ENCODE data around the gene ZNF503.
"Not testable (repeated sequence)": the region's sequence is repeated elsewhere in the genome, so short reads cannot be mapped to it uniquely, and the experiment has no call there.

The ZNF503 gene

DNA sequence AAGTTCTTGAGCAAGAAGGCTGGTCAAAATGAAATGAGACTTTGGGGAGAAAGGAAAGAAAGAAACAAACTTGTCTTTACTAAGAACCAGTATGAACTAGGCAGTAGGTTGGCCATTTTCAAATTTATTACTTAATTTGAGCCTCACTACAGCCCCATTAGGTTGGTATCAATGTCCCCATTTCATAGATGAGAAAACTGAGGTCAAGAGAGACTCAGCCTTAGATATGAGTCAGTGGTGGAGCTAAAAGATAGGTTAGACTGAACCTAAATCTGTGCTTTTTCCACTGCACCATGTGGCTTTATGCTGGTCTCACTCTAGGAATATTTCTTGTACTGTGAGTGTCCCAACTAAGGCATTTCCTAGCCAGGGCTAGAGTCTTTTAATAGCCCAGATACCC lies 8.8 kb downstream of the ZNF503 start:
- no peak for DNase-seq

DNA sequence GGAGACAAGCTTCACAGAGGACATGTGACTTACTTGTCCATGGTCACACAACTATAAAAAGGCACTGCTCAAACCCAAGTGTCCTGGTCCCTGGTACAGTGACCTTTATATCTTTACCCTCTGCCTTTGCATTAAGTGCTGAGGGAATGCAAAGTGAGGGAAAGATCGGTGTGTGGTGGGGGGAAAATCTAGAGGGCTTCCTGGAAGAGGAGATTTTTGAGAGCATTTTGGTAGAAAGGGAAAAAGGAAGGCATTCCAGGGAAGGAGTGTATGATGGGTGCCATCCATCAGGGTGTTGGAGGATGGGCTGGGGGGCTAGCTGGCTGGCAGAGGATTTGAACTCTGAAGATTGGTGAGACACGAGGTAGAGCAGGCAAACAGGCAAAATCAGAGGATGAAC lies 9.3 kb downstream of the ZNF503 start:
- no peak for DNase-seq

DNA sequence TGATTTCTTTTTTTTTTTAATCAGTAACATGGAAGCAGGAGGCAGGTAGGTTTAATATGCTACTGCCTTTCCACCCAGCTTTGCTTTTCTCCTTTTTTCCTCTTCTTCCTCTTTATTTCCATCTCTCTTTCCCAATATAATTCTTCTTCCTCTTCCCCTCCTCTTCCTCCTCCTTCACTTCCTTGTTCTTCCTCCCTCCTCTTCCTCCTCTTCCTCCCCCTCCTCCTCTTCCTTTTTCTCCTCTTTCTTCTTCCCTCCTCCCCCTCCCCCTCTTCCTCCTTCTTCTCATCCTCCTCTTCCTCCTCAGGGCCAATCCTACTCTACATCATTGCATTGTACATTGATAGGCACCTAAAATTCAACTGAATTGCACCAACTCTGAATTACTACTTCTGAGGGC lies 11.4 kb downstream of the ZNF503 start:
- DNase-seq, result no peak

DNA sequence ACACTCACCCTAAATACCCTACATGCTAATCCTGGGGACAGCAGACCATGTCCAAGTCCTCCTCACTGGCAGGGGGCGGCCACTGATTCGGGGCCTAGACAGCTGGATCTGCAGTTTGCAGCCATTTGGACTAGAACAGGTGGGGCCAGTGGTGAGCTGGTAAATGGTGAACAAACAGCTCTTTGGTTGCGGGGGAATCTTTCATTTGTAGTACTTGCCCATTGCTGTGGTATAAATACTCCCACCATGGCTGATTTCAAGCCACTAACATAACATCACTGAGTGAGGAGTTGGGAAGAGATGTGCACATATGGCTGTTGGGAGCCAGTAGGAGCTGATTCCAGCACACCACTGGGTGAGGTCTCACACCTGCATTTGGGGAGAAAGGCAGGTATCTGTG lies 13.5 kb downstream of the ZNF503 start:
- DNase-seq, result no peak

DNA sequence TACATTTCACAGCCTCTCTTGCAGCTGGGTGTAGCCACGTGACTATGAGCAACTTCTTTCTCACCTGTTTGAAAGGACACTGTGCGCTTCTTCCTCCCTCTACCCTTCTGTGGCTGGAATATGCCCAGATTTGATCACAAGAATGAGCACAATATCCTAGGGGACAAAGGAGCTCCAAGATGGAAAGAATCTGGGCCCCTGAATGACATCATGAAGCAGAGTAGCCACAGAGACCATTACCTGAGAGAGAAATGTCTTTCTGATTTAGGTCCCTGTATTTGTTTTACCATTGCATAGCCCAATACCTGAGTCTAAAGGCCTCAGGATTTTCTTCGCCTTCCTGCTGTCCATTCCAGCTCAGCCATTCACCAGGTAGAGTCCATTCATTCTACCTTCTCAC lies 15.4 kb downstream of the ZNF503 start:
- no peak for DNase-seq

DNA sequence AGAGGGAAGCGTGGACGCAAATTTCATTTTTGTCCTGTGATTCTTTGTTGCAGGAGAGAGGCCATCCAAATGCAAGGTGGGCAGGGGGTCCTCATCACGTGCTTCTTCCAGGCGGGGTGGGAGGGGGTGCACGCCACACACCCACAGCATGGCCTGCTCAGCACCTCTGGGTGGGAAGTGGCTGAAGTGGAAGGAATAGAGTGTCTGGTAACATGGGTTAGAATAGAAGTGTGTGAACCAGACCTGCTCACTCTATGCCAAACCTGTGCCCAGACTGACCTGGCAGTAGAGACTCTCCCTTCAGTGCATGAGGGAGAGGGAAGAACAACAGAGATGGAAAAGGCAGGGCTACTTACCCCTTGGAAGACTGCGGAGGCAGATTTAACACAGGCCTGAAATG lies 21.7 kb downstream of the ZNF503 start:
- no peak for DNase-seq

DNA sequence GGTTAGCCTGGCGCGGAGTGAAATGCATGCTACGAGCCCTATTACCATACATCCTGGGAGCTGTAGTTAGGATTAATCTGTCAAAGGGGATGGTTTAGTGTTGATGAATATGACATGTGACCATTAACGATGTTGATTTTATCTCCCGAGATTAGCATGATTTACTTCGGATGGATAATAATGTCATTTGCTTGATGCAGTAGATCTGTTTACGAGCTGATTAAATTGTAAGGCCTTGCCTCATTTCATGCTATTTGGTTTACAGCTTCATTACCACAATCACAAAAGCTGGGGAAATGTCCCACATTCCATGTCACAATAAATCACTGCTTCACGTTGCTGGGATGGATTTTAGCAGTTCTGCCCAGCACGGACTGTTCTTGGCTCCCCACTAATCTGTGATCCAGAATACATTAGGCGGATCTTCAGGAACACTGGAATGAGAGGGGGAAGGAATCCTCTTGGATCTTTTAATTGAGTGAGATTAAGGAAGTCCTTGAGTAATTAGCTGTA lies 22.3 kb downstream of the ZNF503 start:
- no peak for DNase-seq

DNA sequence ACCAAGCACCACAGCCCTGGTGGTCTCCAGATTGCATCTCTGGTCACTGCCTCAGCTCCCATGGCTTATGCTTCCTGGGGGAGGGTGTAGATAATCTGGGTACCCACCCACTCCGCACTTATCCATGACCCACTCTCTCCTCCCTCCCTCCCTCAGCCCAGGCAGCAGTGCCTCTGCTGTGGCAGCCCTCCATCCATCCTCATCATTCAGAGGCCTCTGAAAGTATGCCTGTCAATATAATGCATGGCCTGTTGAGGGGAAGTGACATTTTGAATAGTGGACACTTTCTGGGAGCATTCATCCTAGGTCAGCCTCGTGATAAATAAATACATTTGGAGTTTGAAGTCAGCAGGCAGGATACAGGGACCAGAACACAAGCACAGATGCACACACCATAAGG lies 23.2 kb downstream of the ZNF503 start:
- DNase-seq, result no peak

DNA sequence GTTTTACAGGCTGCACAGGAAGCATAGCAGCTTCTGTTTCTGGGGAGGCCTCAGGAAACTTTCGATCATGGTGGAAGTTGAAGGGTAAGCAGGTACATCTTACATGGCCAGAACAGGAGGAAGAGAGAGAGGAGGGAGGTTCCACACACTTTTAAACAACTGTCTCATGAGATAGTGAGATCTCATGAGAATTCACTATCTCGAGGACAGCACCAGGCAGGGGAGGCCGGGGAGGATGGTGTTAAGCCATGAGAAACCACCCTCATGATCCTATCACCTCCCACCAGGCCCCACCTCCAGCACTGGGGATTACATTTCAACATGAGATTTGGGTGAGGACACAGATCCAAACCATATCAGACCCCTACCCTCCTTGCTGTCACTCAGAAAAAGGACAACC lies 23.7 kb downstream of the ZNF503 start:
- DNase-seq, result no peak

DNA sequence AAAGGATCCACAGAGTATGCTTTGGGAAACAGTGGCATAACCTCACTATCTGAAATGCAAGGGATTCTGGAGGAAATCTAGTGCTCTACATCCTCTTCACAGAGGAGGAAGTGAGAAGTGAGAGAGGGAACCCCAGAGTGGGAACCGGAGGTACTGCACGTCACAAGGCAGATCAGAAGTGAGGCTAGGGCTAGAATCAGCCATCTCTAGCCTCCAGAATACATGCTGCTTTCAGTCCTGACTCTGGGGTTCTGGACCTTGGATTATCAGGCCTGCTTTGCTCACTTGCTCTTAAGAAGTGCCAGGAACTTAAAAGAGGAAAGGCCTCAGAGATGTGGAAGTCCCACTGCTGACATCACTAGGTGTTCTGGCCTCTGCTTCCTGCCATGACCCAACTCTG lies 25.7 kb downstream of the ZNF503 start:
- no peak for DNase-seq

DNA sequence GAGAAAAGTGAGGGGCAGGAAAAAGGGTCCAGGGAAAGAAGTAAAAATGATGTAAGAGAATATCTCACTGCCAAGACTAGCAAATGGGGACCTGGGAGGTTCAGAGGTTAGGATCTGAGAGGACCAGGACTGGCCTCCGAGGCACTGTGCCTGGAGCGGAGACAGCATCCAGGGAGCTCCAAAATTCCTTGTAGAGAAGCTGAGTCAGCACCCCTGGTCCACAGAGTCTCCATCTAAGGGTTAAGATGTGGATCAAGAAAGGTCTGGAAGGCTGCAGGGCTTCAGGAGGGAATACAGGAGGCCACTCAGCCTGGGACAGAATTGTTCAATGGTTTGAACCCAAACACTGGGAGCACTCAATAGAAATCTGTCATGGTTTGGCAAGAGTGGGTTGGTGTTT lies 30.6 kb downstream of the ZNF503 start:
- no peak for DNase-seq

DNA sequence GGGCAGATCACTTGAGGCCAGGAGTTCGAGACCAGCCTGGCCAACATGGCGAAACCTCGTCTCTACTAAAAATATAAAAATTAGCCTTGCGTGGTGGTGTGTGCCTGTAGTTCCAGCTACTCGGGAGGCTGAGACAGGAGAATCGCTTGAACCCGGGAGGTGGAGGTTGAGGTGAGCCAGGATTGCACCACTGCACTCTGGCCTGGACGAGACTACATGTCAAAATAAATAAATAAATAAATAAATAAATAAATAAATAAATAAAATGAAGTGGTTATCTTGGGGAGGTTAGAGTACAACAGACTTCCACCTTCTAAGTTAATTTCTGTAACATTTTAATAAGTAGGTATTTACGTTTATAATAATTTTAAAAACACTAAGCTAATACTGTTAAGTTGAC lies 31.7 kb downstream of the ZNF503 start:
- DNase-seq, result not testable (repeated sequence)

DNA sequence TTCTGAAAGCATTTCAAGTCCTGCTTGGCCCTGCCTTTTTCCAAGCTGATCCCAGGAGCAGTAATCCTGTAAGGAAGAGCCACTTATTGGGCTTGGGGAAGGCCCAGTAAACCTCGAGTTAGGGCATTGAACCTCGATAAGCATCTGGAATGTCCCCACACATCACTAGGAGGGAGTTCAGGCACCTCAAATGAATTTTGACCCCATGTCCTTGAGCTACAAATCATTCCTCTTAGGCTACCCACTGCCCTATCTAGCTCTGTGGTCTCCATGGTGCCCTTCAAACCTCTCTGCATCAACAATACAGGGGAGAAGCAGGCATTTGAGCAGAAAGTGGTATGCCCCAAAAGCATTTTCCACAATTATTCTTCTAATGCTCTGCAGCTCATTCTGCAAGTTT lies 33.7 kb downstream of the ZNF503 start:
- no peak for DNase-seq

DNA sequence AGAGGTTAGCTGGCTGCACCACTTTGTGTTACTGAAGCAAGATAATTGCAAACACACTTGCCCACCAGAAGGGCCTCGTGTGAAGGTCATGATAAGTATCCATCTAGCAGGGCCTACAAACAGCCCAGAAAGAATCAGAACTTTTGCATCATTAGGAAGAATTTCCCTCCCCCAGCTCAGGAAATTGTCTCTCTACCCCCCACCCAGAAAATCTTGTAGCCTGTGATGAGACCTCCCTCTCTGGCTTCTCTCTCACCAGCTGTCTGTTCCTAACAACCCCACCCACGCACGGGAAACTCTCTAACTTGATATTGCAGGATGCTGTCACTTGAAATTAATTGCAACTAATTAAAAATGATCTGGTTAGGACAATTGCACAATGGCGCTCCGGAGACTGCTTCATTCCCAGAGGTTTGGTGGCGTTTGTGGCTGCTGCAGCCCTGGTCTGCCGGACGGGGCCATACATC lies 34.5 kb downstream of the ZNF503 start:
- DNase-seq, result no peak

DNA sequence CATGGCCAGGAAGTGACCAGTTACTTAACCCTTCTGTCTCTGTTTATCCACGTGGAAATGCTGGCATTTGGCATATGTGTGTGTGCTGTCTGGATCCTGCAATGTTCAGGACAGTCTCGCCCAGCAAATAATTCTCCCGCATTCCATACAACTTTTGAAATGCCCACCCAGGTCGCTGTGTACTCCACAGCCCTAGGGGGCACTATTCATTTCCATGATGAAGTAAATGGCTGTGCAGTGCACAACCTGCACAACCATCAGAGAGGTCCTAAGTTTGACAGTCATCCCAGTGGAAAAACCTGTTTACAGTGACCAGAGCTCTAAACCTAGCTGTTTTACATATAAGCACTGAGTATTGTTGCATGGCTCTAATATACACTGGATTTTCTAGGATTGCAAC lies 38.1 kb downstream of the ZNF503 start:
- DNase-seq, result no peak

DNA sequence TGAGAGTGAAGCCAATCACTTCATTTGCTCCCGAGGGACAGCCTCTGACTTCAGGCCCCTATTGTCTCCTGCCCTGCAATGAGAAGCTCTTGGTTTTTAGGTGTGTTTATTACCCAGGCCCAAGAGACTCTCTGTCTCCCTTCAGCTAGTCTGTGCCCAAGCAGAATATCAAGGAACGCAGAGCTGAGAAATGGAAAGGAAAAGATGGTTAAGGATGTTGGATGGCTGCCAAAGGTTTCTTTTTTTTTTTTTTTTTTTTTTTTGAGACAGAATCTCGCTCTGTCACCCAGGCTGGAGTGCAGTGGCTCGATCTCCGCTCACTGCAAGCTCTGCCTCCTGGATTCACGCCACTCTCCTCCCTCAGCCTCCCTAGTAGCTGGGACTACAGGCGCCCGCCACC lies 41.7 kb downstream of the ZNF503 start:
- not testable (repeated sequence) for DNase-seq

DNA sequence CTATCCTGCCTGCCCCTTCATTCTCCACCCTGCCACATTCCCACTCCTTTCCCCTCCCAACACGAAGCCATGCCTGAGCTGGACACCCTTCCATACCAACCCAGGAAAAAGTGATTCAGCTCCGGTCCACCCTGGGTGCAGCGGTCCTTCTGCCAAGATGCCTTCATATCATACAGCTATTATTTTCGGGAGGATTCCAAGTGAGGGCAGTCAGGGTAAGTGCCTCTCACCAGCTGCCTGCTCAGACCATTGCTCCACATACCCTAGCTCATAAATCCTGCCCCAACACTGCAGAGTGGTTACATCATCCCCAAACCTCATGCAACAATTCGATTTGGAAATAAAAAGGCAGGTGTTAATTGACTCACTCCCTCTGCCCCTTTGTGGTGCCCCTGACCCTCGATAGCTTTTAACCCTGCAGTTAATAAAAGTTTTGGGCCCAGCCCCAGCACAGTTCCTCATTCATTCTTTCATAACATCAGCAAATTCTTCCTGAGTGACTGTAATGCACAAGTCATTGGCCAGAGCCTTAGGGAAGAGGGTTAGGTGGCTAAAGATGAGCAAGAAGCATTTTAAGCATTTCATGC lies 42.6 kb downstream of the ZNF503 start:
- DNase-seq, result no peak

DNA sequence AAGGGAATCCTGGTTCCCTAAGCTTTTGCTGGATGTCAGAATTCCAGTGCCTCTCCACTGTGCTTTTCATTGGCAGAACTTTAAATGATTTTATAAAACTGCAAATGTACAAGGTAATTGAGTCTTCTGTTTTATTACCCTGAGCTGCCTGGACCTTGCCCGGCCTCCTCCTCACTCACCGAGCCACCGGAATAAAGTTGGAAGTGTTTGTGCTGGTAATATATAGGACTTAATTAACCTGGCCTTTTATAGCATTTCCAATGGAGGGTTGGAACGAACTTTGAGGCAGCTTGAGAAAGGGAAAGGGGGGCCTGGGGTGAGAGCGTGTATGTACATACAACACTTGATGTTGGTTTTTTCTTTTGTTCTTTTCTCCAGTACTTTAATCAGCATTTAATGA lies 43.4 kb downstream of the ZNF503 start:
- no peak for DNase-seq

DNA sequence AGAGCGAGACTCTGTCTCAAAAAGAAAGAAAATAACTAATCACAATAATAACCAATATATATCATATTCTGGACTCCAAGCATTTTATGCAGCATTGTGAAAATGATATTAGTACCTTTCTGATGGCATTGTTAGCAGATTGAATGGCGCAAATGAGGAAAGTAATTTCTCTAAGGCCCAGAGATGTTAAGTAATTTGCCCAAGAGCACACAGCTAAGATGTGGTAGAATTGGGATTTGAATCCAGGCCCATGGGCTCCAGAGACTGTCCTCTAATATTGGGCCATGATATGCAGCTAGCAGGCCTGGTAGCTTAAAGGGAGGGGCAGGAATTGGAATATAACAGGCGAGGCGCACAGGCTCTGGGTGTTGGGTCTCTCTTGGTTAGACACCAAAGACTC lies 44.1 kb downstream of the ZNF503 start:
- DNase-seq, result no peak

DNA sequence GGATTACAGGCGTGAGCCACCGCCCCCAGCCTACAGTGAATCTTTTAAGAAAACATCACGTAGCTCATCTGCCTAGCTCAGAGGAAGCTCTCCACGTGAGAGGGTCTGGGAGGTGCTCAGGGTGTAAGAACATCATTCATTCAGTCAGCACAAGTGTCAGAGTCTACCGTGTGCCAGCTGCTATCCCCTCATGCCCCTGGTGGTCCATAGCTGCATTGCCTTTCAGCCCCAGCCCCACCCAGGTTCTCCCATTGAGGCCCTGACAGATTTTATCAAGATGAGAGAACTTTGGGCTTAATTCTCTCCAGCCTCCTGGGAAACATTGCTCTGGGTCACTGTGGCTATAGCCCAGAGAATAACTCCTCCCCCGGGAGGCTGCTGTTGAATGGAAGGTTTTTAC lies 45.1 kb downstream of the ZNF503 start:
- DNase-seq, result no peak

DNA sequence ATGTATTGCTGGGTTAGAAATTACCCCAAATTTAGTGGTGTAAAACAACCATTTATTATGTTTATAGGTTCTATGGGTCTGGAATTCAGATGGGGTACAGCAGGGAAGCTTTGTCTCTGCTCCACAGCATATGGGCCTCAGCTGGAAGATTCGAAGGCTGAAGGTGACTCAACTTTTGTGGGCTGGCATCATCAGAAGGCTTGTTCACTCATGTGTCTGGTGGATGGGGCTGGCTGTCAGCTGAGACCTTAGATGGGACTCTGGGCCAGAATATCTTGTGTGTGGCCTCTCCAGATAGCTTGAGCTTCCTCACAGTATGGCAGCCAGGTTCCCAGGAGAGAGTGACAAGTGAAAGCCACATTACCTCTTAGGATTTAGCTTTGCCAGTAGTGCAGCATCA lies 45.9 kb downstream of the ZNF503 start:
- no peak for DNase-seq

DNA sequence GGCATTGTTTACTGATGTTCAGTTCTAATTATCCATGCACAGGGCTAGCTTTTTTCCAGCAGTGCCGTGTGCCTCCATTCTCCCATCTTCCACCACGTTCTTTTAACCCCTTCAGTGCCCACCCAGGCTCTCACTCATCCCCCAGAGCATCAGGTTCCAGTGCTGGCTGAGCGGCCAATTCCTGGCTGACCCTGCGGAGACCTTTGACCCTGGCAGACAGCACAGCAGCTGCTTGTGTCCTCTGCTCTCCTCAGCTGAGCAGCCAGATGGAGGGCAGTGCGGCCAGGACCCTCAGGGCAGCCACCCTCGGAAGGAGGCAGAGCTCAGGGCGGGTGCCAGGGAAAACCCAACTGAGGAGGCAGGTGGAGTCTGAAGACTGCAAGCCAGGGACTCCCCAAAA lies 48.4 kb downstream of the ZNF503 start:
- no peak for DNase-seq

DNA sequence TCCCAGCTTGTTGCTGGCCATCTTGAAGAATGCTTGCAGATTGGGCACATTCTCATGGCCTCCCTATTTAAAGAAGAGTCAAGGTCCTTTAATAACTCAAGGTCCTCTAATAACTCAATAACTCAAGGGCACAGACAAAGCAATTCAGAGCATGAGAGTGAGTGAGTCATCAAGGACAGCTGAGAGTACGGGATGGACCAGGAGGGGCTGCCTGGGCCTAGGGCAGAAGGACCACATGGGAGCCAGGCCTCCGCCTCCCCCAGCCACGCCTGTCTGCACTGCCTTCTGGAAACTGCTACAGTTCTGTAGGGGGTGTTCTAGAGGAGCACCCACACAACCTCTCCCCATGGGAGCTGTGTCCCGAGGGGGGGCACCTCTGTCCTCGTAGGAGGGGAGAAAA lies 48.9 kb downstream of the ZNF503 start:
- DNase-seq, result no peak

DNA sequence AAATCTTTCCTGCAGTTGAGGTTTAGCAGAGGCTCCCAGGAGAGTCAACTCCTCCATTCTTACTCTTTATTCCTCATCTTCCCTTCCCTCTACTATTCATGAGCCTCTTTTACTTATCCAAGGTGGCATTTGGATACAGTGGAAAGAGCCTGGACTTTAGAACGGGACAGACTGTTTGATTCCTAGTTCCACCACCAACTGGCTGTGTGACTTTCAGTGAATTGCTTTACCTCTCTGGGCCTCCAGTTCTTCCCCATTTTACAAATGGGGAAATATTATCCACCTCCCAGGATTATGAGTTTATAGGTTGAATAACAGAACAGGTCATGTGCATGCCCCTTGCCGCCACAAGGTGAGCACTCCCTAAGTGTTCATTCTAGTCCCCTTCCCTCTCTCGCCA lies 49.9 kb downstream of the ZNF503 start:
- DNase-seq, result no peak

DNA sequence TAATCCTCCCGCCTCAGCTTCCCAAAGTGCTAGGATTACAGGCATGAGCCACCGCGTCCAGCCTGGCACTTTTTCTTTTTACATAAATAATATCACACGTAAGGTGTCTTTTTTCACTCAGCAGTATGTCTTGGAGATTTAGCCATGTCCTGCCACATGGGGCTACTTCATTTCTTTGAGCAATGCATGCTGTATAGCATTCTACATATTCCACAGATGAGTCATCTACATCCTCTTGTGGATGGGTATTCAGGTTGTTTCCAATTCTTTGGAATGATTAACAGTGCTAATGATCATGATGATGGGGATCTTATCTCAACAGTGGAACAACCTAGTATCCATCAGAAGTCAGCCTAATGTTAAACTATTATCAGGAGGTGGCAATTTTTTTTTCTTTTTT lies 50.8 kb downstream of the ZNF503 start:
- DNase-seq, result no peak

Measured in NCI-H774 (cell line).